ENCODE measurements around the gene DGKG. TPM values are rescaled to one million over a fixed set of nuclear protein-coding genes. Genes with fewer than 3 reads are reported as not detected.
A peak's percentile ranks its signal among the peaks of the same experiment; 100 is the strongest.

Gene DGKG
- polyA plus RNA-seq, 3 donors, result 4.2 to 9.2 (median 4.3) TPM

GRCh38 chr3:186189492-186189891 is 172.5 kb downstream of the DGKG start:
- Mint-ChIP-seq H3K27ac (peak overlapping the region in 2 of 7 donors; percentile 25 to 26), H3K4me1 (peaks cover 30% of the 10 kb centered on the region), H3K36me3 (peaks cover 71 to 82% of the 10 kb centered on the region in 2 donors), H3K9me3 (peaks cover 0 to 4% (median 0%) of the 10 kb centered on the region in 7 donors), H3K27me3 (ENCODE audit: low read depth in 3 of 3) (peaks cover 4 to 9% (median 6%) of the 10 kb centered on the region in 3 donors), H3K4me3 (no peak overlapping the region)
- TF ChIP-seq, protein P1, sequence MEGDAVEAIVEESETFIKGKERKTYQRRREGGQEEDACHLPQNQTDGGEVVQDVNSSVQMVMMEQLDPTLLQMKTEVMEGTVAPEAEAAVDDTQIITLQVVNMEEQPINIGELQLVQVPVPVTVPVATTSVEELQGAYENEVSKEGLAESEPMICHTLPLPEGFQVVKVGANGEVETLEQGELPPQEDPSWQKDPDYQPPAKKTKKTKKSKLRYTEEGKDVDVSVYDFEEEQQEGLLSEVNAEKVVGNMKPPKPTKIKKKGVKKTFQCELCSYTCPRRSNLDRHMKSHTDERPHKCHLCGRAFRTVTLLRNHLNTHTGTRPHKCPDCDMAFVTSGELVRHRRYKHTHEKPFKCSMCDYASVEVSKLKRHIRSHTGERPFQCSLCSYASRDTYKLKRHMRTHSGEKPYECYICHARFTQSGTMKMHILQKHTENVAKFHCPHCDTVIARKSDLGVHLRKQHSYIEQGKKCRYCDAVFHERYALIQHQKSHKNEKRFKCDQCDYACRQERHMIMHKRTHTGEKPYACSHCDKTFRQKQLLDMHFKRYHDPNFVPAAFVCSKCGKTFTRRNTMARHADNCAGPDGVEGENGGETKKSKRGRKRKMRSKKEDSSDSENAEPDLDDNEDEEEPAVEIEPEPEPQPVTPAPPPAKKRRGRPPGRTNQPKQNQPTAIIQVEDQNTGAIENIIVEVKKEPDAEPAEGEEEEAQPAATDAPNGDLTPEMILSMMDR (IDR thresholded peaks at IDR 0.05), result no peak
- intact Hi-C loops (cut with micrococcal nuclease), result no loop called here
- Histone ChIP-seq H3K4me3 (replicated peaks in 1 of 3; ENCODE audit: low read depth in 2 of 3, low read length in 3 of 3) (no peak overlapping the region), H2AFZ (ENCODE audit: insufficient read depth, low read depth, low read length, poor library complexity, severe bottlenecking) (no peak overlapping the region), H4K20me1 (ENCODE audit: insufficient read depth, low read length) (no peaks in the 10 kb centered on the region), H3K4me2 (replicated peaks; ENCODE audit: extremely low read depth, low read length, poor library complexity, severe bottlenecking) (no peak overlapping the region), H3K9me3 (replicated peaks in 1 of 2; ENCODE audit: control insufficient read depth in 1 of 2, insufficient read depth in 1 of 2, low read length in 2 of 2) (no peaks in the 10 kb centered on the region), H3K4me1 (ENCODE audit: control insufficient read depth in 1 of 2, insufficient read depth in 2 of 2, low read length in 2 of 2) (peaks cover 24 to 29% of the 10 kb centered on the region in 2 donors), H3K36me3 (replicated peaks in 1 of 2; ENCODE audit: control insufficient read depth in 1 of 2, insufficient read depth in 2 of 2, low read length in 2 of 2) (peaks cover 56 to 76% of the 10 kb centered on the region in 2 donors), H3K27ac (ENCODE audit: low read depth in 1 of 2, low read length in 2 of 2) (no peak overlapping the region), H3K27me3 (ENCODE audit: control insufficient read depth in 2 of 2, insufficient read depth in 2 of 2, low read length in 2 of 2) (peaks cover 0 to 4% of the 10 kb centered on the region in 2 donors), H3K9ac (ENCODE audit: insufficient read depth, low read length, poor library complexity, severe bottlenecking) (no peak overlapping the region), H3K79me2 (ENCODE audit: insufficient read depth, low read length) (no peaks in the 10 kb centered on the region)
- WGBS (ENCODE audit: insufficient coverage), result 100% methylated on average over 1 of the region's 2 CpGs
- no peak for DNase-seq

GRCh38 chr3:186187401-186188275 is 174.4 kb downstream of the DGKG start:
- H3K9me3 ChIP-seq (replicated peaks in 1 of 2; ENCODE audit: control insufficient read depth in 1 of 2, insufficient read depth in 1 of 2, low read length in 2 of 2), result no peaks in the 10 kb centered on the region
- H3K4me3 ChIP-seq (replicated peaks in 1 of 3; ENCODE audit: low read depth in 2 of 3, low read length in 3 of 3), result no peak overlapping the region
- H3K27me3 ChIP-seq (ENCODE audit: control insufficient read depth in 2 of 2, insufficient read depth in 2 of 2, low read length in 2 of 2), result no peaks in the 10 kb centered on the region
- no peak for DNase-seq
- H3K4me1 ChIP-seq (ENCODE audit: control insufficient read depth in 1 of 2, insufficient read depth in 2 of 2, low read length in 2 of 2), result peaks cover 40 to 44% of the 10 kb centered on the region in 2 donors
- no peak overlapping the region for H3K27ac ChIP-seq (ENCODE audit: low read depth in 1 of 2, low read length in 2 of 2)
- no peaks in the 10 kb centered on the region for H3K79me2 ChIP-seq (ENCODE audit: insufficient read depth, low read length)
- 84% methylated on average over 8 of the region's 11 CpGs for WGBS (ENCODE audit: insufficient coverage)
- no peak overlapping the region for H3K4me2 ChIP-seq (replicated peaks; ENCODE audit: extremely low read depth, low read length, poor library complexity, severe bottlenecking)
- Mint-ChIP-seq H3K9me3 (no peaks in the 10 kb centered on the region), H3K36me3 (peaks cover 66 to 79% of the 10 kb centered on the region in 2 donors), H3K27me3 (ENCODE audit: low read depth in 3 of 3) (peaks cover 0 to 2% (median 0%) of the 10 kb centered on the region in 3 donors), H3K4me1 (peaks cover 47% of the 10 kb centered on the region), H3K27ac (peak overlapping the region in 3 of 7 donors; percentile 0 to 59 (median 26)), H3K4me3 (no peak overlapping the region)
- H2AFZ ChIP-seq (ENCODE audit: insufficient read depth, low read depth, low read length, poor library complexity, severe bottlenecking), result no peak overlapping the region
- intact Hi-C loops (cut with micrococcal nuclease), result no loop called here
- TF ChIP-seq, protein P1 (IDR thresholded peaks at IDR 0.05), result no peak
- peaks cover 44 to 64% of the 10 kb centered on the region in 2 donors for H3K36me3 ChIP-seq (replicated peaks in 1 of 2; ENCODE audit: control insufficient read depth in 1 of 2, insufficient read depth in 2 of 2, low read length in 2 of 2)
- H4K20me1 ChIP-seq (ENCODE audit: insufficient read depth, low read length), result no peaks in the 10 kb centered on the region
- H3K9ac ChIP-seq (ENCODE audit: insufficient read depth, low read length, poor library complexity, severe bottlenecking), result no peak overlapping the region
